ENCODE results near the gene FBXW7.

Gene FBXW7

DNA sequence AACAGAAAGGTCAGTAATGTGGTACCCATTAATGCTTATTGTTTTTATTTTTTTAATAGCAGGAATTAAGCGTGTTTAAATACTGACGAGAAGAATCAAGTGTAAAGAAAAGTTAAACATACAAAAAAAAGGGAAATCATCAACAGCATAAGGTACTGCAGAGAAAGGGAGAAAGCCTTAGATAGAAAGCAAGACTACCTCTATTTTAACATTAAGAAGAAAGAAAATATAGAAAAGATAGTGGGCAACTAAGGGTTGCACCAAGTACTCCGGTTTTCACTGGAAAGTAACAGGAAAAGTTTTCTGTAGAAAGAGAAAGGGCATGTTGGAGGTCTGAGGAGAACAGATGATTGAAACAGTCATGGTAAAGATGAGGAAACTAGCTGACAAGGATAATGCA lies 41.9 kb downstream of the FBXW7 start:
- no peak for DNase-seq
- no peak for ATAC-seq (replicated peaks)
- H3K27me3 Mint-ChIP-seq, result no peaks in the 10 kb centered on the region
- no peaks in the 10 kb centered on the region for H3K9me3 Mint-ChIP-seq
- H3K36me3 Mint-ChIP-seq (ENCODE audit: insufficient read depth), result peaks cover 16% of the 10 kb centered on the region
- peaks cover 31 to 60% of the 10 kb centered on the region in 2 donors for H3K4me1 Mint-ChIP-seq (ENCODE audit: low read depth in 2 of 2)
- no peak overlapping the region for H3K4me3 Mint-ChIP-seq
- no peak overlapping the region for H3K27ac Mint-ChIP-seq

DNA sequence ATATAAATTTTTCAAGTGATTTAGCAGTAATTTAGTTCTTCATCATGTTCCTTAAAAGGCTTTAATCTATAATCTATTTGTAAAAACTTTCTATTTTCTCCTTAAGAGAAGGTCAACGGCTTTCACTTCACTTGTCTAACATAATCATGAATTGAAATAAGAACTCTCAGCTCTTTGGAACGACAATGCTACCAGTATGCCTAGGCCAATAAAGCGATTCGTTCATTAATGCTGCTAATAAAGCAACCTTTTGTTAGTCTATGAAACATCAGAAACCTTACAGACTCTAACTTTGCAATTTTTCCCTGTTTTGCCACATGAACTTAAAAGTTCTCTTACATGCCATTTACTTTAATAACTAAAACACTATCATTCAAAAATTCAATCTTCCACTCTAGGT lies 47.6 kb downstream of the FBXW7 start:
- Mint-ChIP-seq H3K27me3 (no peaks in the 10 kb centered on the region), H3K4me1 (ENCODE audit: low read depth in 2 of 2) (peaks cover 21 to 51% of the 10 kb centered on the region in 2 donors), H3K4me3 (no peak overlapping the region), H3K36me3 (ENCODE audit: insufficient read depth) (peaks cover 10% of the 10 kb centered on the region), H3K27ac (no peak overlapping the region), H3K9me3 (no peaks in the 10 kb centered on the region)
- ATAC-seq (replicated peaks) (no peak), DNase-seq (no peak)

DNA sequence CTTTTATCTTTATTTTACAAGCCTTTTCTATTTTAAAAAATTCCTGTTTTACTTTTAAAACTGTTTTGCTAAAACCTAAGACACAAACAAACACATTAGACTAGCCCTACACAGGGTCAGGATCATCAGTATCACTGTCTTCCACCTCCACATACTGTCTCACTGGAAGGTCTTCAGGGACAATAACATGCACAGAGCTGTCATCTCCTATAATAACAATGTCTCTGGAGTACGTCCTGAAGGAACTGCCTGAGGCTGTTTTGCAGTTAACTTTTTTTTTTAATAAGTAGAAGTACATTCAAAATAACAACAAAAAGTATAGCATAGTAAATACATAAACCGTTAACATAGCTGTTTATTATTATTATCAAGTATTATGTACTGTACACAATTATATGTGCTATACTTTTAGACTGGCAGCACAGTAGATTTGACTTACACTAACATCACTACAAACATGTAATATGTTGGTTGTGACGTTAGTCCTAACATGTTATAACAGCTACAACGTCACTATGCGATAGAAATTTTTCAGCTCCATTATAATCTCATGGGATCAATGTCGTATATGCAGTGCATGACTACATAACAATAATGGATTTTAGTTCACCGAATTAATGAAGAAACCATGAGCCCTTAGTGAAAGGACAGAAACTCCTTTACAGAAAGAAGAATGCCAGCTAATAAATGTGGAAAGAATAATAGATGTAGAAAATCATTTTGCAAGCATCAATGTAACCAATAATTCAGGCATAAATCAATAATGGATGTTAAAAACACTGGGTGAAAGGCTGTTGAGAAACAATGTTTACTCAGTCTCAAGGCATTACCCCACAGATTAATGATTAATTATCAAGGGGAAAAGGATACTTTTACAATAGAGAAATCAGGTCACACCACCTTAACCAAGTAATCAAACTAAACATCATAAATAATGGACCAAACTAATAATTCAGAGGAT lies 49.2 kb downstream of the FBXW7 start:
- no peaks in the 10 kb centered on the region for H3K9me3 Mint-ChIP-seq

DNA sequence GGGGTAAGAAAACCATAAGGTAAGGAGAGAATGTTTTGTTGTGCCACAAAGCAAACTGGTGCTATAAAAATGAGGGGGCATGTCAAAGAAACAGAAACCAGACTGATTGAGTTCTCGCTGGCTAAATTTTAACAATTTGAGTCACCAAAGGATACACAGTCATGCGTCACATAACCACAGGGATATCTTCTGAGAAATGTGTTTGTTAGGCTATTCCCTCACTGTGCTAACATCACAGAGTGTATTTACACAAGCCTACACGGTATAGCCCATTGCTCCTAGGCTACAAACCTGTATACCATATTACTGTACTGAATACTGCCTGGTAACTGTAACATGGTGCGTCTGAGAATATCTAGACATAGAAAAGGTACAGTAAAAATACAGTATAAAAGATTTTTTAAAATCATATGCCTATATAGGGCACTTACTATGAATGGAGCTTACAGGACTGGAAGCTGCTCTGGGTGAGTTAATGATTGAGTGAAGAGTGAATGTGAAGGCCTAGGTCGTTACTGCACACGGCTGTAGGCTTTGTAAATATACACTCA lies 50.1 kb downstream of the FBXW7 start:
- peak; percentile 19 to 43 (median 30) for DNase-seq

More for the DNA sequence above, 49.2 kb downstream of the FBXW7 start:
- Mint-ChIP-seq H3K27ac (peak overlapping the region in 1 of 2 donors; percentile 83), H3K4me1 (ENCODE audit: low read depth in 2 of 2) (peaks cover 18 to 45% of the 10 kb centered on the region in 2 donors), H3K4me3 (peak overlapping the region in 1 of 2 donors; percentile 10), H3K36me3 (ENCODE audit: insufficient read depth) (peaks cover 7% of the 10 kb centered on the region), H3K27me3 (no peaks in the 10 kb centered on the region)
- DNase-seq (no peak), ATAC-seq (replicated peaks) (no peak)

DNA sequence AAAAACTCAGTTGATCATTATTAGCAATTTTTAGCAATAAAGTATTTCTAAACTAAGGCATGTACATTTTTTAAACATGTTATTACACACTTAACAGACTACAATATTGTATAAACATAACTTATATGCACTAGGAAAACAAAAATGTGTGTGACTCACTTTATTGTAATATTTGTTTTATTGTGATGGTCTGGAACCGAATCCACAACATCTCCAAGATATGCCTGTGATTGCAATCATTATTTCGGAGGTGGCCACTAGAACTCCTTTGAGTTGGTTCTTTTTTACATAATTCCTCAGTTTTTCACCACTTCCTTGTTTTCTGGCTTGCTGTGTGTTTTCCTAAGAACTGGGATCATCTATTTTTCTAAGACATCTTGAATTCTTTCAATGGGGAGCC lies 53.7 kb downstream of the FBXW7 start:
- Mint-ChIP-seq H3K27ac (peak overlapping the region; percentile 67 to 72), H3K36me3 (ENCODE audit: insufficient read depth) (peaks cover 6% of the 10 kb centered on the region), H3K9me3 (peaks cover 0 to 2% of the 10 kb centered on the region in 2 donors), H3K4me3 (no peak overlapping the region), H3K27me3 (no peaks in the 10 kb centered on the region), H3K4me1 (ENCODE audit: low read depth in 2 of 2) (peaks cover 18 to 44% of the 10 kb centered on the region in 2 donors)
- ATAC-seq (replicated peaks) (no peak), DNase-seq (no peak)

More for the DNA sequence above, 50.1 kb downstream of the FBXW7 start:
- H3K4me1 Mint-ChIP-seq (ENCODE audit: low read depth in 2 of 2), result peaks cover 17 to 42% of the 10 kb centered on the region in 2 donors
- peak overlapping the region in 1 of 2 donors; percentile 83 for H3K27ac Mint-ChIP-seq
- H3K9me3 Mint-ChIP-seq, result peaks cover 0 to 2% of the 10 kb centered on the region in 2 donors
- peak; percentile 99 for ATAC-seq (replicated peaks)
- H3K4me3 Mint-ChIP-seq, result peak overlapping the region; percentile 10 to 31
- H3K27me3 Mint-ChIP-seq, result no peaks in the 10 kb centered on the region
- peaks cover 3% of the 10 kb centered on the region for H3K36me3 Mint-ChIP-seq (ENCODE audit: insufficient read depth)

DNA sequence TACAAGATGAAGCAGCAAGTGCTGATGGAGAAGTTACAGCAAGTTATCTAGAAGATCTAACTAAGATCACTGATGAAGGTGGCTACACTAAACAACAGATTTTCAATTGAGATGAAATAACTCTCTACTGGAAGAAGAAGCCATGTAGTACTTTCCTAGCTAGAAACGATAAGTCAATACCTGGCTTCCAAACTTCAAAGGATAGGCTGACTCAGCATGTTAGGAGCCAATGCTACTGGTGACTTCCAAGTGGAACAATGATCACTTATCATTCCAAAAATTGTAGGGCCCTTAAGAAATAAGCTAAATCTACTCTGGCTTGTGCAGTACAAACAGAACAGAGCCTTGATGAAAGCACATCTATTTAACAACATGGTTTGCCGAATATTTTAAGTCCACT lies 55.0 kb downstream of the FBXW7 start:
- Mint-ChIP-seq H3K27me3 (no peaks in the 10 kb centered on the region), H3K9me3 (peaks cover 0 to 2% of the 10 kb centered on the region in 2 donors), H3K36me3 (ENCODE audit: insufficient read depth) (peaks cover 10% of the 10 kb centered on the region), H3K27ac (peak overlapping the region in 1 of 2 donors; percentile 75), H3K4me1 (ENCODE audit: low read depth in 2 of 2) (peaks cover 17 to 47% of the 10 kb centered on the region in 2 donors), H3K4me3 (no peak overlapping the region)
- ATAC-seq (replicated peaks) (no peak), DNase-seq (no peak)

DNA sequence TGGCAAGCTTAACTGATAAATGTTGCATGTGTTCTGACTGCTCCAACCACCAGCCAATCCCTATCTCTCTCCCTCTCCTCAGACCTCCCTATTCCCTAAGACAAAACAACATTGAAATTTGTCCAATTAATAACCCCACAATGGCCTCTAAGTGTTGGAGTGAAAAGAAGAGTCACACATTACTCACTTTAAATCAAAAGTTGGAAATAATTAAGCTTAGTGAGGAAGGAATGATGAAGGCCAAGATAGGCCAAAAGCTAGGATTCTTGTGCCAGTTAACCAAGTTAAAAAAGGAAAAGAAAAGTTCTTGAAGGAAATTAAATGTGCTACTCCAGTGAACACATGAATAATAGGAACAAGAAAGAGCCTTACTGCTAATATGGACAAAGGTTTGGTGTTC lies 55.6 kb downstream of the FBXW7 start:
- H3K27me3 Mint-ChIP-seq, result no peaks in the 10 kb centered on the region
- peaks cover 20 to 47% of the 10 kb centered on the region in 2 donors for H3K4me1 Mint-ChIP-seq (ENCODE audit: low read depth in 2 of 2)
- H3K9me3 Mint-ChIP-seq, result peaks cover 0 to 2% of the 10 kb centered on the region in 2 donors
- DNase-seq (no peak), ATAC-seq (replicated peaks) (no peak)
- peaks cover 10% of the 10 kb centered on the region for H3K36me3 Mint-ChIP-seq (ENCODE audit: insufficient read depth)
- H3K27ac Mint-ChIP-seq, result peak overlapping the region; percentile 15 to 75
- no peak overlapping the region for H3K4me3 Mint-ChIP-seq

DNA sequence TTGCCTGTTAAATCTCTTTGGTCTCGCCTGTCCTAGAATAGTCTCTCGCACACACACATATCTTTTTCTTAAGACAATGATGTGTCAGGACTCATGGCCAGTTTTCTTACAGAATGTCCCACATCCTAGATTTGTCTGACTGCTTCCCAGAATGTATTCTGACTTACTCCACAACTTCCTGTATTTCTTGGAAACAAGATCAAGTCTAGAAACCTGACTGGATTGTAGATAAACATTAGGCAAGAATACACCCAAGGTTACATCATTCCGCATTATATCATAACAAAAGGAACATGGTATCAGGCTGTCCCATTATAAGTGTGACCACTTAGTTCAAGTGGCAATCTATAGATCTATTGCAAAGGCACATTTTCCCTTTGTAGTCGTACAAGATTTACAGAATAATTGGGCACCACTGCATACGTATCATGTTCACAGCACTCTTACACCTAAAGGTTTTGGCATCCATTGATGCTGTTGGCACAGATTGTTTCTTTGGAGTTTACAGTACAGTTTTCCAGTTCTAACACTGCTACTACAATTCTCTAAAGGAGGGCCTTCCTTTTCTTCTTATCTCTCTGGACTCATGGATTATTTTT lies 56.4 kb downstream of the FBXW7 start:
- H3K4me3 Mint-ChIP-seq, result no peak overlapping the region
- ATAC-seq (replicated peaks) (no peak), DNase-seq (no peak)
- H3K27me3 Mint-ChIP-seq, result no peaks in the 10 kb centered on the region
- no peak overlapping the region for H3K27ac Mint-ChIP-seq
- H3K4me1 Mint-ChIP-seq (ENCODE audit: low read depth in 2 of 2), result peaks cover 23 to 45% of the 10 kb centered on the region in 2 donors
- peaks cover 0 to 2% of the 10 kb centered on the region in 2 donors for H3K9me3 Mint-ChIP-seq
- H3K36me3 Mint-ChIP-seq (ENCODE audit: insufficient read depth), result peaks cover 10% of the 10 kb centered on the region

DNA sequence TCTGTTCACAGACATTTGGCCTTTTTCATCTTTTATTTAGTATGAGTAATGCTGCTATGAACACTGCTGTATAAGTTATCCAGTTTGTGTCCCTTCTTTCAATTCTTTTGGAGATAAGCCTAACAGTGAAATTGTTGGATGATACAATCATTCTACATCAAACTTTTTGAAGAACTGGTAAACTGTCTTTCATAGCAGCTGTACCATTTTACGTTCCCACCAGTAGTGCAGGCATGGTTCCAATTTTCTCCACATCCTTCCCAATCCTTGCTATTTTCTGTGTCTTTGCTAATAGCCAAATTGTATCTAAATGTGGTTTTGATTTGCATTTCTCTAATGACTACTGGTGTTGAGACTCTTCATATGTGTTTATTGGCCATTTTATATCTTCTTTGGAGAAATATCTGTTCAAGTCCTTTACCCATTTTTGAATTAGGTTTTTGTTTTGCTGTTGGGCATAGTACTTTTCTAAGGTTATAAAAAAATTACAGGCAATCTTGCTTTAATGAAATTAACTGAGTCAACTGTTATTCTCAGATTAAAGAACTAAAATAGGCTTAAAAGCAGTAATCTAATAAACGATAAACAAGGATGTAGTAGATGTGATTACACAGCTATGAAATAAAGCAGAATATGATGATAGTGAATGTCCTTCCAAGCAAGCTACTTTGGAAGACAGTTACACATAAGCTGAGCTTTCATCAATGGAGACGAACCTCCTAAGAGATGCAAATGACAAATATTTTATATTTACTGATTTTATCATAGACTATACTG lies 57.2 kb downstream of the FBXW7 start:
- no peak overlapping the region for H3K27ac Mint-ChIP-seq
- no peak for ATAC-seq (replicated peaks)

DNA sequence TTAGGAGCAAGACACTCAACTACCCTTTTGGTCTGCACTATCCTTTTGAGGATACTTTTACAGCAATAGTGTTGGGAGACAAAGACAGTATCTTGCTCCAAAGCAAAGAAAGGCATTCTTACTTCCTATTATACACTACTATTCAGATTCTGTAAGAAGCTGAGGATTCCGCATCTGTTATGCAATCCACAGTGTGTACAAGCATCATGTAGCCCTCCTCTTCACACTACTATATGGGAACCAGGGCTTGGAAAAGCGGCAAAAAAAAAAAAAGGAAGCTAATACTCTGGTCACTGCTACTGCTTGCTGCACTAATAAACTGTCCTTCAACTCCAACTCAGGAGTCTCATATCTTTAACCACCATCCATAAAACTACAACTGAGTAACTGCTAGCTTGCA lies 59.1 kb downstream of the FBXW7 start:
- Mint-ChIP-seq H3K4me1 (ENCODE audit: low read depth in 2 of 2) (peaks cover 24 to 50% of the 10 kb centered on the region in 2 donors), H3K36me3 (ENCODE audit: insufficient read depth) (peaks cover 7% of the 10 kb centered on the region), H3K27me3 (no peaks in the 10 kb centered on the region), H3K4me3 (no peak overlapping the region), H3K27ac (no peak overlapping the region), H3K9me3 (peaks cover 0 to 2% of the 10 kb centered on the region in 2 donors)
- DNase-seq (no peak), ATAC-seq (replicated peaks) (no peak)

More for the DNA sequence above, 57.2 kb downstream of the FBXW7 start:
- H3K27me3 Mint-ChIP-seq, result no peaks in the 10 kb centered on the region
- no peak overlapping the region for H3K4me3 Mint-ChIP-seq
- peaks cover 0 to 2% of the 10 kb centered on the region in 2 donors for H3K9me3 Mint-ChIP-seq
- H3K4me1 Mint-ChIP-seq (ENCODE audit: low read depth in 2 of 2), result peaks cover 24 to 46% of the 10 kb centered on the region in 2 donors
- no peak for DNase-seq
- H3K36me3 Mint-ChIP-seq (ENCODE audit: insufficient read depth), result peaks cover 10% of the 10 kb centered on the region

DNA sequence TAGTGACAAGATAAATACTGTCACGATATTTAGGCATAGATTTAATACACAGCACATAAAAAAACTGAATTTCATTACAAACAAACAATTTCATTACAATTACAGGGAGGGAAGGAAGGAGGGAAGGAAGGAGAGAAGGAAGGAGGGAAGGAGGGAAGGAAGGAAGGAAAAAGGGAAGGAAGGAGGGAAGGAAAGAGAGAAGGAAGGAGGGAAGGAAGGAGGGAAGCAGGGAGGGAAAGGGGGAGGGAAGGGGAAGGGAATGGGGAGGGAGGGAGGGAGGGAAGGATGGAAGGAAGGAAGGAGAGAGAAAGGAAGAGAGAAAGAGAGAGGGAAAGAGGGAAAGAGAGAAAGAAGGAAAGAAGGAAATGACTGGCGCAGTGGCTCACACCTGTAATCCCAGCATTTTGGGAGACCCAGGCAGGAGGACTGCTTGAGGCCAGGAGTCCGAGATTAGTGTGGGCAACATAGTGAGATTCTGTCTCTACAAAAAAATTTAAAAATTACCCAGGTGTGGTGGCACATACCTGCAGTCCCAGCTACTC lies 64.6 kb downstream of the FBXW7 start:
- no peak overlapping the region for H3K4me3 Mint-ChIP-seq
- no peak overlapping the region for H3K27ac Mint-ChIP-seq
- peaks cover 18 to 43% of the 10 kb centered on the region in 2 donors for H3K4me1 Mint-ChIP-seq (ENCODE audit: low read depth in 2 of 2)
- DNase-seq, result no peak
- H3K9me3 Mint-ChIP-seq, result no peaks in the 10 kb centered on the region
- no peaks in the 10 kb centered on the region for H3K27me3 Mint-ChIP-seq
- no peak for ATAC-seq (replicated peaks)
- peaks cover 4% of the 10 kb centered on the region for H3K36me3 Mint-ChIP-seq (ENCODE audit: insufficient read depth)

DNA sequence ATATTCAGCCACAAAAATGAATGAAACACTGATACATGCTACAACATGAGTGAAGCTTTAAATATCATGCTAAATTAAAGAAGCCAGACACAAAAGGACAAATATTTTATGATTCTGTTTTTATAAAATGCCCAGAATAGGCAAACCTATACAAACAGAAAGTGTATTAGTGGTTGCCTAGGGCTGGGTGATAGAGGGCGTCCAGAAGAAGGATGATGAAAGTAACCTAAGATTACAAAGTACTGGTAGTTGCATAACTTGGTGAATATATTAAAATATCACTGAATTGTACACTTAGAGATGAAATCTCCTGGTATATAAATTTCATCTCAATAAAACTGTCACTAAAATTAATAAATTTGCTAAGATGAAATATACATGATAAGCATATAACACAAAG lies 67.5 kb downstream of the FBXW7 start:
- ATAC-seq (replicated peaks) (no peak), DNase-seq (no peak)
- no peak overlapping the region for H3K4me3 Mint-ChIP-seq
- peaks cover 22 to 48% of the 10 kb centered on the region in 2 donors for H3K4me1 Mint-ChIP-seq (ENCODE audit: low read depth in 2 of 2)
- no peaks in the 10 kb centered on the region for H3K27me3 Mint-ChIP-seq
- no peak overlapping the region for H3K27ac Mint-ChIP-seq
- H3K36me3 Mint-ChIP-seq (ENCODE audit: insufficient read depth), result peaks cover 6% of the 10 kb centered on the region
- no peaks in the 10 kb centered on the region for H3K9me3 Mint-ChIP-seq

DNA sequence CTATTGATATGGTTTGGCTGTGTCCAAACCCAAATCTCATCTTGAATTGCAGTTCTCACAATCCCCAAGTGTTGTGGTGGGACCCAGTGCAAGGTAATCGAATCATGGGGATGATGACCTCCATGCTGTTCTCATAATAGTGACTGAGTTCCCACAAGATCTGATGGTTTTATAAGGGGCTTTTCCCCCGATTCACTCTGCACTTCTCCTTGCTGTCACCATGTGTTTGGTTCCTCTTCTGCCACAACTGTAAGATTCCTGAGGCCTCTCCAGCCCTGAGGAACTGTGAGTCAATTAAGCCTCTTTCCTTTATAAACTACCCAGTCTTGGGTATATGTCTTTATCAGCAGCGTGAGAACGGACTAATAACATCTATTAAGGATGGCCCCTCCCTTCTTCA lies 68.8 kb downstream of the FBXW7 start:
- peaks cover 9% of the 10 kb centered on the region for H3K36me3 Mint-ChIP-seq (ENCODE audit: insufficient read depth)

More for the DNA sequence above, 68.8 kb downstream of the FBXW7 start:
- H3K27me3 Mint-ChIP-seq, result no peaks in the 10 kb centered on the region
- H3K9me3 Mint-ChIP-seq, result no peaks in the 10 kb centered on the region
- H3K4me3 Mint-ChIP-seq, result no peak overlapping the region
- H3K4me1 Mint-ChIP-seq (ENCODE audit: low read depth in 2 of 2), result peaks cover 28 to 54% of the 10 kb centered on the region in 2 donors
- H3K27ac Mint-ChIP-seq, result peak overlapping the region in 1 of 2 donors; percentile 24
- ATAC-seq (replicated peaks), result no peak
- DNase-seq, result no peak

Measured in effector memory CD8-positive, alpha-beta T cell (primary cell).